NCI-H2081 treated with DMSO at 0.1 percent for 48 hours (cell line): Measurements from ENCODE around the gene ADAMTS17.

Experiments used
- DNase-seq: peaks from one replicate; lab custom pipeline; 2025; lab: John Stamatoyannopoulos, UW

ADAMTS17 gene

DNA sequence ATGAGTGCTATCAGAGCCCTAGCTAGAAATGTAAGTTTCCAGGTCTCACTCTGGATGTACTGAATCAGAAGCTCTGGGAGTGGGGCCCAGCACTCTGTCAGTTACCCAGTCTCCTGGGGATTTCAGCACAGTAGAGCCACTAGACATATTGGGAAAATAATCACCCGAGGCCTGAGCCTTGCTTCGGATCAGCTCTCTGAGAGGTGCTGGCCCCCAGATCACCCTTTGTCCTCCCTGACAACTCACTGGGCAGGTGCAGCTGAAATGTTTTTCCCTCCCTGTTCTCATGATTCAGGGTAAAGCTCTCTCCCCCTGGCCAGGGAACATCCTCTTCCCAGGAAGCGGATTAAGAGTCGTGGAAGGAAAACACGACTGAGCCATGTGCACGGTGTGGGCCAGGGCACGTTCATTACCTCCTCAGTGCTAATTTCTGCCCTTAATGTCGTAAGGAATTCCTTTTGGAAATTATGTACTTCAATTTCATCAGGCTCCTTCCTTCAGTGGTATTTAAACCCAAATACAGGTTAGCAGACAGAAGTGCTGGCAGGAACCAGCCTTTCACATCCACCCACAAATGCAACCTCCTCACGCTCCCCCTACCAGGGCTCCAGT lies 311.8 kb downstream of the ADAMTS17 start:
- DNase-seq = no peak

DNA sequence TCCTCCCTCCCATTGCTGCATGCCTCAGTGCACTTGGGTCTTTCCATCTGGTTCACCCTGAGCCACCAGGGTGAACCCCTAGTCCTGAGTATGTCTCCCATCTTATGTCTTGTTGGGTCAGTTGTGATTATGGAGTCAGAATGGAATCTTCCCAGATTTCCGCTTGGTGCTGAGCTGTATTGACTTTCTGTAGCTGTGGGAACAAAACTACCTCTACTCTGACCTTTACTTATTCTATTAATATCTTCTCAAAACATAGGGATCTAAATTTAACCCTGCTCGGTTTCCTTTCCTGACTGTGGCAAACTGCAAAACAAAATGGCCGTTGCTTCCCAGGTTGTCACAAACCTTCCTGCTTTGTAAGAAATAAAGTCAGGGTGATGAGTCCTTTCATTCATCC lies 312.7 kb downstream of the ADAMTS17 start:
- no peak for DNase-seq

DNA sequence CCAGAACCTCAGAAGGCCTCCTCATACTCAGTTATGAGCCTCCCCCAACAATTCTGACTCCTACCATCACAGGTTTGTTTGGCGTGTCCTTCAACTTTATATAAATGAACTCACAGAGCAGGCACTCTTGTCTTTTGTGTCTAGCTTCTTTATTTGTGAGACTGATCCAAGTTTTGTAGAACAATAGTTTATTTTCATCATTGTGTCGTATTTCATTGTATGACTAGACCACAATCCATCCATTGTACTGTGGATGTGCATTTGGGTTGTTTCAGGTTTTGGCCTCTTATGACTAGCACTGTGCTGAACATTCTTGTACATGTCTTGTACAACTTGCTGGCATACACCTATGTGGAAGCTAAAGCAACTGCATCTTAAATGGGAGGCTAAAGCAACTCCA lies 315.7 kb downstream of the ADAMTS17 start:
- no peak for DNase-seq

DNA sequence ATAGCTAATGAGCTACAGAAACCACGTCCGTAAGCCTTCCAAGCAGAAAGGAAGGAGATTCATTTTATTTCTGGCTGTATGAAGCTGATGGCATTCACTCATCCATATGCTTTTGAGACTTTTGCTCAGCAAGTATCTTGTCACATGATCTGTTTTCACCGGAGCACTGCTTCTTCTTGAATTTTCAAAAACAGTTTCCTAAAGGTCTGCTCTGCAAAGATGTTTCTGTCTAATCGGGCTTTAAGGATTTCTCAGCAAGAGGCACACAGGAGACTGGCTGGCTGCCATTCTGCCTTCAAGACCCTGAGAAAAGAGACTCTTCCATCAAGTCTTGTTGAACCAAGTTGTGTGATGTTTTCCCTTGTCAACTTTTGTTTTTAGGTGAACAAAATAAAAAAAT lies 319.0 kb downstream of the ADAMTS17 start:
- no peak for DNase-seq

DNA sequence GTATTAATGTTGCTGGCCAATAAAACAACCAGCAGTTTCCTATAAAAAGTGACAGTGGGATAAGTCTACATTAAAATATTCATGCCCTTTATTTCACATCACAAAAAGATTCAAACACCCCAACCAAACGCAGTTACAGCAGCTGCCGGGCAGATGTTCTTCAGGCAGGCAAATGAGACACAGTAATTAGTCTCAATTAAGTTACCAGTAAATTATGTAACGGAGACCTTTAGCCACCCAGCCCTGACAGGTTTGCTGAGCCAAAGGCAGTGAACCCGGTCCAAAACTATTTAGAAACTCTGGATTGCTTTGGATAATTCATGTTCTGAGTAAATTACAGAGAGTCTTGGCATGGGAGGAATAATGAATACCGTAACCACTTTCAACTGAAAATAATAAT lies 319.4 kb downstream of the ADAMTS17 start:
- no peak for DNase-seq

DNA sequence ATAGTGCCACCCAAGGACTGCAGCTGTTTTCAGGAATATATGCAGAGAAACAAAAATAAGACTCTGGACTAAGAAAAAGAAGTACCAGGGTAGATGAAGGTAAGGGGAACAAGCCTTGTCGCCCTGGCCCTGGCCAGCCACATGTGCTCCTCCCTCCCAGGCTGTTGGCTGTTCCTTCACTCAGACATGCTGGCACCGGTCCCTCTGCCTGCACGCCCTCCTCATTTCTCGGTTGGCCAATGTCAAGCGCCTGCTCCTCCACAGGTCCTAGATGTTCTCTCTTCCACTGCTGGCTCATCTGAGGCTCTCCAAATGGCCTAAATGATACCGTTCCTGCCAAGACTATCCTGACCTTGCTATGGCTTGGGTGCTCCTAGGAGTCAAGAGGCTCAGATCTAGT lies 320.1 kb downstream of the ADAMTS17 start:
- DNase-seq = no peak

DNA sequence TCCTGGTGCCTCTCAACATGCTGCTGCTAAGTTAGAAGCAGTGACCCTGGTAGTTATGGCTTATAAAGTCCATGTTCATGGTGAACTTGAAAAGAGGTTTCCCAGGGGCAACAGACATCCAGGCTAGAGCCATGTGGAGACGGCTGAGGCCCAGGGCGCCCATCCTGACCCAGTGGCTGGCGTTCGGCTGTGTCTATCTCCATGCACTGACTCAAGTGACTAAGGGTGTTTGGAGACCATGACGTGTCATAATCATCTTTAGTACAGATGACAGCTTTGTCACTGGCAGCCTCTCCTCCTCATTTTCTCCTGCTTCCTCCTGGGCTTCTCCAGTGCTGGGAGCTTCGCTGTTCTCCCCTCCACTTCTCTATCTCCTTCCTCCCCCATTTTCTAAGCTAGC lies 321.2 kb downstream of the ADAMTS17 start:
- DNase-seq = no peak

DNA sequence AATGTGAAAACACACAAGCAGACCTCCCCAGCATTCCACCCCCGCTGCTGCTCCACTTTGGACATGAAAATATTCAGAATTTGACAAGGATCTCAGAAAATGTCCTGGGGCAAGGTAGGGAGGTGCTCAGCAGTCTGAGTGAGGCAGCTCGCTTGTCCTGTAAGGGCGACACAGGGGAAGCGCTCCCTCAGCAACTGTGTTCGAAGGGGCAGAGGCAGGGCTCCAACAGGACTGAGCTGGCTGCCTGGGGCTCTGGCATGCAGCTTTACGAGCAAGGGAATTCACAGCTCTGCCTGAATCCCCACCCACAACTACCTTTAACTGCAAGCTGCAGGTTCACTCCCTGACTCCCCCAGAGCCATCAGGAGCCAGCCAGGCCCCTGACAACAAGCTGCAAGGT lies 321.6 kb downstream of the ADAMTS17 start:
- no peak for DNase-seq

DNA sequence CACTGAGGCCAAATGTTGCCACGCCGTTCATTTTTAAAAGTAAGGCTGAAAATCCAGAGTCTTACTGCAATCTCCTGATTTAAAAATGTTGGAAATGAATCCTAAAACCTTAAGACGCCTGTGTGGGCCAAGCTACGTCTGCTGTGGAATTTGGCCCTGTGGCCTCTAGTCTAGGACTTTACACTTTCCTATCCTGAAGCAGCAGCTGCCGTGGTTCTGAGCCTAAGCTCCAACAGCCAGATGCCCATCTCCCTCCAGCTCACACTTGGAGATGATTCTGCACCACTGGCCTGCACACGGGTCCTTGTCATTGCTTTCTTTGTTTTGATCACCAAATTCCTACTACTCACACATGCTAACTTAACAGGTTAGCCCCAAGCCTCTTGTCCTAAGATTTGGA lies 322.2 kb downstream of the ADAMTS17 start:
- DNase-seq = no peak

DNA sequence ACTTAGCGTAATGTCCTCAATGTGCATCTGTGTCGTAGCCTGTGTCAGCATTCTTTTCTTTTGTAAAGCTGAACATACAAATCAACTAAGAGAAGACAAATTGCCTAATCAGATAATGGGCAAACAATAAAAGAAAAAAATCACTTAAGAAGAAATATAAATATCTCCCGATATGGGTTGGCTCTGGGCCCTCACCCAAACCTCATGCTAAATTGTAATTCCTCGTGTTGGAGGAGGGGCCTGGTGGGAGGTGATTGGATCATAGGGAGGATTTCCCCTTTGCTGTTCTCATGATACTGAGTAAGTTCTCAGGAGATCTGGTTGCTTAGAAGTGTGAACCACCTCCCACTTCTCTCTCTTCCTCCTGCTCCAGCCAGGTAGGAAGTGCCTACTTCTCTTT lies 323.6 kb downstream of the ADAMTS17 start:
- no peak for DNase-seq

DNA sequence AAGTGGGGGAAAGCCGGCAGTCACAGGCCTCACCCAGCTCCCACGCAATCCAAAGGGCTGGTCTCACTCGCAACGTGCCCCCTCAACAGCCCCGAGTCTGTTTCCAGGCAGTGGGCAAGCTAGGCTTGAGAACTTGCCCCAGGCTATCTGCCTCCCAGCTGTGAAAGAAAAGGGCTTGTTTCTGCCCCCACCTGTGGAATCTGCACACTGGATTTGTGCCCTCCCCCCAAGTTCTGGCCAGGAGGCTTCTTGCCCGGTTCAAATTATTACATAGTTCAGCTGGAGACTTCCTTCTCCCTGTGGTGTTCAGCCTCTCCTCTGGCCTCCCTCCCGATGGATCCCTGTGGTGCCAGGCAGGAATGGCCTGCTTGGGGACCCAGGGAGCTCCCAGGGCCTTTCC lies 324.6 kb downstream of the ADAMTS17 start:
- DNase-seq = no peak

DNA sequence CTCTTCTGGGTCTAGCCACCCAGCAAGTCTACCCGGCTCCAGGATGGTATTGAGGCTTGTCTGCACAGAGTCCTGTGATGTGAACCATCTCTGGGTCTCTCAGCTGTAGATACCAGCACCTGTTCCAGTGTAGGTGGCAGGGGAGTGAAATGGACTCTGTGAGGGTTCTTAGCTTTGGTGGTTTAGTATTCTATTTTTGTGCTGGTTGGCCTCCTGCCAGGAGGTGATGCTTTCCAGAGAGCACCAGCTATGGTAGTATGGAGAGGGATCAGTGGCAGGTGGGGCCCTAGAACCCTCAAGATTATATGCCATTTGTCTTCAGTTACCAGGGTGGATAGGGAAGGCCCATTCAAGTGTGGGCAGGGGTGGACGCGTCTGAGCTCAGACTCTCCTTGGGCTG lies 325.1 kb downstream of the ADAMTS17 start:
- no peak for DNase-seq

DNA sequence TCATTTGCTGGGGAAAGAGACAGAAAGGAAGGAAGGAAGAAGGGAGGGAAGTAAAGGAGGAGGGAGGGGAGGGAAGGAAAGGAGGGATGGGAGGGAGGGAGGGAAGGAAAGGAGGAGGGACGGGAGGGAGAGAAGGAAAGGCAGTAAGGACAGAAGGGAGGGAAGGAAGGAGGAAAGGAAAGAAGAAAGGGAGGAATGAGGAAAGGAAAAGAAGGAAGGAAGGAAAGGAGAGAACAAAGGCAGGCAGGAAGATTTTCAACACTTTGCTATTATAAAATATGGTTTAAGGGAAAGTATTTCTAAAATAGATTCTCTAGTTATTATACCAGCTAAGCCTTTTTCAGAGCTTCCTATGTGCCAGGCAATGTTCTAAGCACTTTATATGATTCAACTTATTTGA lies 330.5 kb downstream of the ADAMTS17 start:
- no peak for DNase-seq

DNA sequence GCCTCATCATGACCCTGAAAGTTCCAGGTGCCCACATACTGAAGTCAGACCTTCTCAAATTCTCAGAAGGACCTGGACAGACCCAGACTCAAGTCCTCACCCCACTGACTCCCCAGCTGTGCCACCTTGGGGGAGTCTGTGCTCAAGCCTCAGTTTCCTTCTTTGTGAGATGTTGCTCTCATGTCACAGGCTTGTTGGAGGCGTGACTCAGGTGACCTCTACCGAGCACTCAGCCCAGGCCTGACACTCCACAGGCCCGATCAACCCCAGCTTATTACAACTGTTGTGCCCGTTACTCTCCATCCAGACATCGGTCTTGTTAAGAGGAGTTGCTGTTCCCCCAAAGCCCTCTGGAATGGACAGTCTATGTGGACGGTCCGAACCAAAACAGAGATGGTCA lies 332.4 kb downstream of the ADAMTS17 start:
- no peak for DNase-seq

DNA sequence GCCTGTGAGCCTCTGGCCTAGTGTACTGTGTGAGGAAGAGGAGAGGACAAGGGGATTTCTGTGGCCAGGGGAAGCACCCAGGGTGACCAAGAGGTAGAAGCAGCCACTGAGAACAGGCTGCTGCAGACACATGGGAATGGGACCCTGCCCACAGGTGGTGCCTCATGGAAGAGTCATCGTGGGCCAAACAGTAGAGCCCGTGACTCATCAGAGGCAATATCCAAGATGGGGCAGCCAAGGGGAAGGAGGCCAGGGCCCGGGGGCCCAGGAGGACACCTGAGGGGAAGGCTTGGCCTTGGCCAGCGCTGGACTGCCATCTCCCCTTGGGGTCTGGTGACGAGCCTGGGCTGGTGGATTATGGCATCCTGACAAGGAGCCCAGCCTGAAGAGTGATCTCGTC lies 333.5 kb downstream of the ADAMTS17 start:
- no peak for DNase-seq

DNA sequence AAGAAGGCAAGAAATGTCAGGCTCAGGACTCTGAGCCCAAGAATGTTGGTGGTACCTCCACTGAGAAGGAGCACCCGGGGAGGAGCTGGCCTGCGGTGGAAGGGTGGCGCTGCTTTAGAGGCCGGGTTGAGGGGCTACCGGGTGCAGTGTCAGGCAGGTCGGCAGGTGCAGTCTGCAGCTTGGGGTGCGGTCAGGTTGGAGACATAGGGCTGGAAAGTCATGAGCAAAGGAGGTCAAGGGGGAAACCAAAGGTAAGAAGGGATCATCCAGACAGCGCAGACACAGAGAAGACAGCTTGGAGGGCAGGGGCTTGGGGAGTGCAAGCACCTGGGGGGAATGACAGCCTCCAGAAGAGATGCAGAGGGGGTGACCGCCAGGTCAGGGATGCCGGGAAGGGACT lies 334.2 kb downstream of the ADAMTS17 start:
- DNase-seq = no peak

DNA sequence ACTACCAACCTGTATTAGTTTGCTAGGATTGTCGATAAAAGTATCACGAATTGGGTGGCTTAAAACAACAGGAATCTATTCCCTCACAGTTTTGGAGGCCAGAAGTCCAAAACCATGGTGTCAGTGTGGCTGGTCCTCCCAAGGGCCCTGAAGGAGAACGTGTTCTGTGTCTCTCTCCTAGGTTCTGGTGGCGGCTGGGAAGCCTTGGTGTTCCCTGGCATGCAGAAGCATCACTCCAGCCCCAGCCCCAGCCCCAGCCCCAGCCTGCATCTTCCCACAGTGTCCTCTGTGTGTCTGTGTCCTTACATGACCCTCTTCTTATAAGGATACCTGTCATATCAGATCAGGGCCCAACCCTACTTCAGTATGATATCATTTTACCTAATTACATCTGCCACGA lies 336.1 kb downstream of the ADAMTS17 start:
- no peak for DNase-seq

DNA sequence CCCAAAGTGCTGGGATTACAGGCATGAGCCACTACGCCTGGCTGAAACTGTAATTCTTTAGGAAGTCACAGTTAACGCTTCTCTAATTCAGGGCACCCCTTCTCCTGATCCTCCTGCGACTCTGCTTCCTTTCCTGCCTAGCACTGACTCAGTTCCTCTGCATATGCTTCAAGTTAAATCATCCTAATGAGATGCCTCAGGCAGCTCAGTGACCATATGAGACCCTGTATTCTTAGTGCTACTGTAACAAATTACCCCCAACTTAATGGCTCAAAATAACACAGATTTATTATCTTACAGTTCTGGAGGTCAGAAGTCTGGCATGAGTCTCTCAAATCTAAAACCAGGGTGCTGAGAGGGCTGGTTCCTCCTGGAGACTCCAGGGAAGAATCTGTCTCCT lies 336.8 kb downstream of the ADAMTS17 start:
- no peak for DNase-seq

DNA sequence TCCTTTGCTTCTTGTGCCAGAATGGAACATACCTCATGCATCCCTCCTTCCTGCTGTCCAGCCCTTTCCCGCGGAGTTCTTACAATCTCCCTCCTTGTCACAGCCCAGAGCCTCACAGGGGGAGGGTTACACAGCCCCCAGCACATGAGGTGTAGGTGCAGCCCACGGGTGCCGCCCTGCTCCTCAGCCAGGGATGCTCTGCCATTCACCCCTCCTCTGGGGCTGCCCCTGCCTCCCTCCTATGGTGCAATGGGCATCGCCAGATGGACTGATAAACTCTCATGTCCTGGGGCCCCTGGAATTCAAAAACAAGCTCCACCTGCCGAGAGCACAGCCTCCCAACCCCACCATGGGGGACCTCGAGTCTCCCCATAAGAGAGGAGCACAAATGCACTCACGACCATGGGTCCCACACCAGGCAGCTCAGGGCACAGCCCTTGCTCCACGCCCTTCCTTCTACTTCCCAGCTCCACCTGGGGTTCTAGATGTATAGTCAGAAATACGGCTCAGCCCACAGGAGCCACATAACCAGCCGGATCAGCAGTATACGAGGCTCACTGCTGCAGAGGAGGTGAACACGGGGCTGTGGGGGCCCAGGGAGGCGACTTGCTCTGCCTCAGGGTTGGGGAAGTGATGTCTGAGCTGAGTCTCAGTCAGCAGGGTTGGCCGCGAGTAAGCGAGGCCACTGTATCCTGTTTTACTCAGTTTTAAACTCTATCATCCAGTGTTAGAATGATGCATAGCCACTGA lies 338.8 kb downstream of the ADAMTS17 start:
- no peak for DNase-seq

DNA sequence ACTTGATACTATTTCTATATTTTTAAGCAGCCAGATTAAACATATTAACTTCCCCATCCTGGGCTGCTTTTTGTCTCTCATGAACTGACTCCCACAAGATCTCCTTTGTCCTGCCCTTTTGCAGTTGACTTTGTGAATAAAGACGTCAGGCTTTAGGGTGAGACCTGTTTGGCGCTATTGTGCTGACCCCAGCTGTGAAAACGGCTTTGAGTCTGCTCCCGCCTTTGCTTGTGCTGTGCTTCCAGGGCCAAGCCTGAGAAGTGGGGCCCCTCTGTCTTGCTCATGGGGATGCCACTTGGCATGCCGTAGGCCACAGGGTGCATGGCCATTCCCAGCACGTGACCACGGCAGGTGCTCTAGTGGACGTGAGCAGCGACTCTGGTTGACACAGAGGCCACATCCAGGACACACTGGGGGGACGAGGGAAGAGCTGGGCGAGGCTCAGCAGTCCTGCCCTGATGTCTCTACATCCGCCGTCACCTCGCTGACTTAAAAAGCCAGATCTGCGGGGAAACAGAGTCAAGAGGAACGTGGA lies 339.6 kb downstream of the ADAMTS17 start:
- DNase-seq = no peak

DNA sequence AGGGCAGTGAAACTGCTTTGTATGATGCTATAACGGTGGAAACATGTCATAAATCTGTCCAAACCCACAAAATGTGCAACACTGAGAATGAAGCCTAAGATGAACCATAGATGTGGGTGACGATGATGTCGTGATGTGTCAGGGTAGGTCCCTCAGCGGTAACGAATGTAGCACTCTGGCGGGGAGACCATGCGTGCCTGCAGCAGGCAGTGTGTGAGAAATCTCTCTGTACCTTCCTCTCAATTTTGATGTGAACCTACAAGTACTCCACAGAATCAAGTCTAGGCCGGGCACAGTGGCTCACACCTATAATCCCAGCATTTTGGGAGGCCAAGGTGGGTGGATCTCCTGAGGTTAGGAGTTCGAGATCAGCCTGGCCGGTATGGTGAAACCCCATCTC lies 340.4 kb downstream of the ADAMTS17 start:
- DNase-seq = no peak

DNA sequence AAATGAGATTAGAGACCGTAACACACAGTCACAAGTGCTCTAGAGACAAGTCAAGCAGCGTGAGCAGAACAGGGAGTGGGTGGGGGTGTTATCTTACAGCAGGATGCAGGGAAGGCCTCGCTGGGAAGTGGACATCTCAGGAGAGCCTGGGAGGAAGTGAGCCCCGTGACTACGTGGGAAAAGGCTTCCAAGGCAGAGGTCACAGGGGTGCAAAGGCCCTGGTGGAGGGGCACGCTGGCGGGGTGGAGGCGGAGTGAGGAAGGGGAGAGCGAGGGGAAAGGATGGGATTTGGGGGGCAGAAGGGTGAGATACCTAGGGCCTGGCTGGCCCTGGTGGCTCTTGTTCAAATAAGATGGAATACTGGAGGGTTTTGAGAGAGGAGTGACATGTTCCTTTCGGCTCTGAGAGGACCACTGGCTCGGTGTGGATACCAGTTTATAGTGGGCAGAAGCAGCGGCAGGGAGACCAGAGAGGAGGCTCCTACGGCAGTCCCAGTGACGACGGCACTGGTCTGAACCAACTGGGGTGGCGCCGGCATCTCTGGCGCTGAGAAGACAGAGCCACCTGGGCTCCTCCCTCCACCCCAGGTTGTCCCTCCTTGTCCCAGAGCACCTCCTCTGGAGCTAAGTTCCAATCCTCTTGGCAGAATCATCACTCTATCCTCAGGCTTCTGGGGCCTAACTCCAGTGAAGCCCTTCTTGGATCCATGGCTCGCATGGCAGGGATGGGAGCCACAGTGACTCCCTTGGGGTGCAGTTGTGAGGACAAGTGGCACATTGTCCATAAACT lies 342.3 kb downstream of the ADAMTS17 start:
- DNase-seq = no peak

DNA sequence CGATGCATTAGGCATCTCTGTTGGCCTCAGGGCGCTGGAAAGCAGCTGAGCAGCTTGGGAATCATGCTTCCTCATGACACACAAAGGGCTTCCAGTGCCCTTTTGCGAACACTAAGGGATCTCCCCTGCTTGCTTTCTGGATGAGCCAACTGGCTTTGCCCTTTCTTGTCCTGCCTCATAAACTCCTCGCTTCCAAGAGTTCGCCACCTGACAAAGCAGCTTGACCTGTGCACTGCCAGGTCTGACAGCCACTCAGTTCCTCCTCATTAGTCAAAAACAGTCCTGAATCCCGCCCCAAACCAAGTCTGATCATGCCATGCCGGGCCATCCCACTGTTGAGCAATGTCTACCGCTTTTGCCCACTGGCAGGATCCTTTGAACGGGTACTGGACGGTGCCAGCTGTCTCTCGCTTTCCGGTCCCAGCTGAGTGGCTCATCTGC lies 343.1 kb downstream of the ADAMTS17 start:
- no peak for DNase-seq
